ENCODE results near the gene RS1.

Gene RS1

GRCh38 chrX:18672008-18672407 is at the start of gene RS1:
TSS of gene RS1 (minus strand) at chrX:18672108. CDS start at chrX:18672068, 40 bp downstream.
- no peak for DNase-seq

- no peak for DNase-seq
Measured at GRCh38 chrX:18719852-18720251, 47.9 kb upstream of the RS1 start.

- no peak for DNase-seq
Measured at GRCh38 chrX:18714910-18715309, 43.0 kb upstream of the RS1 start.

GRCh38 chrX:18709833-18710232 is 37.9 kb upstream of the RS1 start:
- no peak for DNase-seq

GRCh38 chrX:18707426-18708049 is 35.6 kb upstream of the RS1 start, which contains the start of gene PPEF1:
TSS of gene PPEF1 (plus strand) at chrX:18707645. CDS start at chrX:18707781, 136 bp downstream.
- DNase-seq: no peak

- DNase-seq: no peak
Measured at GRCh38 chrX:18702362-18703195, 30.7 kb upstream of the RS1 start.

- no peak for DNase-seq
Measured at GRCh38 chrX:18701621-18702361, 29.9 kb upstream of the RS1 start.

GRCh38 chrX:18698737-18699650 is 27.1 kb upstream of the RS1 start:
- no peak for DNase-seq

GRCh38 chrX:18696653-18697052 is 24.7 kb upstream of the RS1 start:
- DNase-seq: no peak

- DNase-seq: no peak
Measured at GRCh38 chrX:18692541-18692940, 20.6 kb upstream of the RS1 start.

GRCh38 chrX:18691431-18691830 is 19.5 kb upstream of the RS1 start:
- no peak for DNase-seq

- DNase-seq: peak; percentile 1 to 3
Measured at GRCh38 chrX:18687856-18688495, 16.1 kb upstream of the RS1 start.

GRCh38 chrX:18682979-18683387 is 11.1 kb upstream of the RS1 start:
- DNase-seq: no peak

GRCh38 chrX:18681996-18682395 is 10.1 kb upstream of the RS1 start:
- DNase-seq: no peak

GRCh38 chrX:18677161-18677869 is 5.4 kb upstream of the RS1 start:
- DNase-seq: no peak

GRCh38 chrX:18676470-18676869 is 4.6 kb upstream of the RS1 start:
- DNase-seq: no peak

- DNase-seq: no peak
Measured at GRCh38 chrX:18676050-18676449, 4.1 kb upstream of the RS1 start.

- peak; percentile 22 to 44 for DNase-seq
Measured at GRCh38 chrX:18674788-18675735, 3.2 kb upstream of the RS1 start.

GRCh38 chrX:18674417-18674787 is 2.5 kb upstream of the RS1 start:
- DNase-seq: peak in 1 of 2 experiments; percentile 35
